HepG2 (cell line): ENCODE measurements around the gene TPRN.

Experiments
- CTCF ChIP-seq: sonication (generic); formaldehyde crosslinking; IDR thresholded peaks from 2 replicates; pipeline ENCODE4 v1.5.0; 2020; ENCODE audit warnings: mild to moderate bottlenecking, missing genetic modification reagents, moderate library complexity
- DPF2 ChIP-seq: sonication (generic); formaldehyde crosslinking; IDR thresholded peaks from 2 replicates; pipeline ENCODE4 v1.4.0; 2020; ENCODE audit warnings: mild to moderate bottlenecking, low read depth, missing genetic modification reagents, borderline replicate concordance
- ELF3 ChIP-seq: IDR thresholded peaks from 2 replicates; pipeline ENCODE4 v1.6.1; 2016; ENCODE audit warnings: missing genetic modification reagents, missing compliant biosample characterization
- FOSL1 ChIP-seq: sonication (generic); formaldehyde crosslinking; IDR thresholded peaks from 2 replicates; pipeline ENCODE4 v1.9.0; 2021; ENCODE audit warnings: missing genetic modification reagents, borderline replicate concordance
- JUN ChIP-seq: sonication (generic); formaldehyde crosslinking; IDR thresholded peaks from 2 replicates; pipeline ENCODE4 v1.4.0; 2020; ENCODE audit warnings: mild to moderate bottlenecking, missing genetic modification reagents
- NFYB ChIP-seq: sonication (generic); formaldehyde crosslinking; IDR thresholded peaks from 2 replicates; pipeline ENCODE4 v1.4.0; 2020; ENCODE audit warnings: missing genetic modification reagents
- NONO ChIP-seq, 2 experiments: fragments of 450-650 bp in 1 of 2; sonication (generic) in 1 of 2; formaldehyde crosslinking in 1 of 2; IDR thresholded peaks in 1 of 2; conservative IDR thresholded peaks in 1 of 2; 2 replicates each; pipeline versions ENCODE4 v1.6.1 to v1.8.0; 2017 to 2022; ENCODE audit warnings: mild to moderate bottlenecking in 1 of 2, missing genetic modification reagents in 1 of 2, moderate library complexity in 1 of 2
- PHF8 ChIP-seq: sonication (generic); formaldehyde crosslinking; IDR thresholded peaks from 2 replicates; pipeline ENCODE4 v1.5.0; 2020; ENCODE audit warnings: missing genetic modification reagents
- SIX1 ChIP-seq: sonication (generic); formaldehyde crosslinking; IDR thresholded peaks from 2 replicates; pipeline ENCODE4 v1.4.0; 2020; ENCODE audit warnings: missing genetic modification reagents, borderline replicate concordance
- ZNF687 ChIP-seq: sonication (generic); formaldehyde crosslinking; IDR thresholded peaks from 2 replicates; pipeline ENCODE4 v1.5.1; 2020; ENCODE audit warnings: mild to moderate bottlenecking, missing genetic modification reagents, moderate library complexity
- ZNF816 ChIP-seq: sonication (generic); formaldehyde crosslinking; IDR thresholded peaks from 2 replicates; pipeline ENCODE4 v1.8.0; 2022; ENCODE audit warnings: missing genetic modification reagents, mild to moderate bottlenecking, borderline replicate concordance

- no peak for TF ChIP-seq FOSL1 (CRISPR knock-in tag)
- no peak for TF ChIP-seq NONO (IDR thresholded peaks at IDR 0.05)
- TF ChIP-seq NONO (CRISPR knock-in tag; conservative IDR thresholded peaks at IDR 0.05), result no peak
- no peak for TF ChIP-seq ZNF687
- TF ChIP-seq CTCF (CRISPR knock-in tag), result no peak
- TF ChIP-seq PHF8, result no peak
- TF ChIP-seq DPF2, result no peak
- no peak for TF ChIP-seq ELF3 (CRISPR knock-in tag)
- no peak for TF ChIP-seq ZNF816 (CRISPR knock-in tag)
- no peak for TF ChIP-seq SIX1 (CRISPR knock-in tag)
- no peak for TF ChIP-seq JUN (CRISPR knock-in tag)
- no peak for TF ChIP-seq NFYB (CRISPR knock-in tag)
These were observed 6.8 kb downstream of the TPRN start for GRCh38 chr9:137193771-137194170.
